ENCODE results near the gene SMG7.

The SMG7 gene

GRCh38 chr1:183584147-183584546 is 111.8 kb downstream of the SMG7 start:
- no peak for DNase-seq (ENCODE audit: low read depth)
- H3K4me3 ChIP-seq (ENCODE audit: low read length), result no peak overlapping the region
- TF ChIP-seq, protein P1, sequence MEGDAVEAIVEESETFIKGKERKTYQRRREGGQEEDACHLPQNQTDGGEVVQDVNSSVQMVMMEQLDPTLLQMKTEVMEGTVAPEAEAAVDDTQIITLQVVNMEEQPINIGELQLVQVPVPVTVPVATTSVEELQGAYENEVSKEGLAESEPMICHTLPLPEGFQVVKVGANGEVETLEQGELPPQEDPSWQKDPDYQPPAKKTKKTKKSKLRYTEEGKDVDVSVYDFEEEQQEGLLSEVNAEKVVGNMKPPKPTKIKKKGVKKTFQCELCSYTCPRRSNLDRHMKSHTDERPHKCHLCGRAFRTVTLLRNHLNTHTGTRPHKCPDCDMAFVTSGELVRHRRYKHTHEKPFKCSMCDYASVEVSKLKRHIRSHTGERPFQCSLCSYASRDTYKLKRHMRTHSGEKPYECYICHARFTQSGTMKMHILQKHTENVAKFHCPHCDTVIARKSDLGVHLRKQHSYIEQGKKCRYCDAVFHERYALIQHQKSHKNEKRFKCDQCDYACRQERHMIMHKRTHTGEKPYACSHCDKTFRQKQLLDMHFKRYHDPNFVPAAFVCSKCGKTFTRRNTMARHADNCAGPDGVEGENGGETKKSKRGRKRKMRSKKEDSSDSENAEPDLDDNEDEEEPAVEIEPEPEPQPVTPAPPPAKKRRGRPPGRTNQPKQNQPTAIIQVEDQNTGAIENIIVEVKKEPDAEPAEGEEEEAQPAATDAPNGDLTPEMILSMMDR (conservative IDR thresholded peaks at IDR 0.05; ENCODE audit: low read depth, low read length), result no peak

DNA sequence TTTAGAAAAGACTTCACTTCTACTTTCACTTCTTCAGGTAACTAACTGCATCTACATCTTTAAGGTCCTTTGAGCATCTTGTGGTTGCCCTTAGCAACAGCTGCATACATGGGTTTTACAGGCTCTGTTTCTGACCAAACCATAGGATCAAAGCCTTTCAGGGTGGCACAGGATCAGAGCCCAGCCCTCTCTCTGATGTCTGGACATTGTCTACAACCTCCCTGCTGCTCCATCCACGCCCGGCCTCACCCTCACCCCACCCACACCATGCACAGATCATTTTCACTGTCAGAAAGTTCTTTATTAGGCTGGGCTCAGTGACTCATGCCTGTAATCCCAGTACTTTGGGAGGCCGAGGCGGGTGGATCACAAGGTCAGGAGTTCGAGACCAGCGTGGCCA is 112.7 kb downstream of the SMG7 start:
- DNase-seq (ENCODE audit: low read depth), result no peak
- H3K4me3 ChIP-seq (ENCODE audit: low read length), result no peak overlapping the region
- TF ChIP-seq, protein P1 (conservative IDR thresholded peaks at IDR 0.05; ENCODE audit: low read depth, low read length), result no peak

DNA sequence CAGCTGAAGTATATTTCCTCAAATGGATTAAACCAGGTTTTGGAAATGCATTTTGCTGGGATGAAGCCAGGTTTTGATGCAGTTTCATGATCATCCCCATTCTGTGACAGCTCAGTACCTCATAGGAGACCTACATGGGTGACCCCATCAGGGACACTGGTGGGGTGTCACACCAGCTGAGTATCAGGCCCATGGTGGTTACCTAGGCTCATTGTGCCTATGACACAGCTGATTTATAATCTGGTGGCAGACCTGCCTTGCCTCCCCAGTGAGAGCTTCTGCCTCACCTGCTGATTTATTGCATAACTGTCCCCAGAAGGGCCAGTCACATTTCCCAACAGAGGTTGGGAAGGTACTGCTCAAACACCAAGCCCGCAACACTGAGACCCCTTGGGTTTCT is 114.2 kb downstream of the SMG7 start:
- no peak for DNase-seq (ENCODE audit: low read depth)
- TF ChIP-seq, protein P1 (conservative IDR thresholded peaks at IDR 0.05; ENCODE audit: low read depth, low read length), result no peak
- H3K4me3 ChIP-seq (ENCODE audit: low read length), result no peak overlapping the region

- TF ChIP-seq, protein P1 (conservative IDR thresholded peaks at IDR 0.05; ENCODE audit: low read depth, low read length), result no peak
- DNase-seq (ENCODE audit: low read depth), result no peak
- H3K4me3 ChIP-seq (ENCODE audit: low read length), result no peak overlapping the region
Measured at GRCh38 chr1:183586926-183587325, 114.6 kb downstream of the SMG7 start.

DNA sequence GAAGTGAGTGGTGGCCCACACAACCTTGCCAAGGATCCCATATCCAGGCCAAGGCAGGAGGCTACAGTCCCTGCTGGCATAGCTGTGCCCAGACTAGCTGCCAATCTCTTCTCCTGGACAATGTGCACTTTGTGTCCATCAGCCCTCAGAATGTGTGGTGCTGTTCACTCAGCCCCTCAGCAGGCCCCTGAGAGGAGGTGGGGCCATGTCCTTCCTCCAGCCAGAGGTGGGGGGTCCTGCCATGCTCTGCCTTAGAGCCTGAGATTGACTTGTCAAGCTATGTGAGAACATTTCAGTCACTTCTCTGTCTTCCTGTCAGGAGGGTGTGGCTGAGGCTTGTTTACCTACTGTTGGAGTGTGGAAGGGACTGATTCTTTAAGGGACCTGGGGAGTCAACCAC is 116.5 kb downstream of the SMG7 start:
- no peak overlapping the region for H3K4me3 ChIP-seq (ENCODE audit: low read length)
- TF ChIP-seq, protein P1 (conservative IDR thresholded peaks at IDR 0.05; ENCODE audit: low read depth, low read length), result no peak
- DNase-seq (ENCODE audit: low read depth), result no peak

DNA sequence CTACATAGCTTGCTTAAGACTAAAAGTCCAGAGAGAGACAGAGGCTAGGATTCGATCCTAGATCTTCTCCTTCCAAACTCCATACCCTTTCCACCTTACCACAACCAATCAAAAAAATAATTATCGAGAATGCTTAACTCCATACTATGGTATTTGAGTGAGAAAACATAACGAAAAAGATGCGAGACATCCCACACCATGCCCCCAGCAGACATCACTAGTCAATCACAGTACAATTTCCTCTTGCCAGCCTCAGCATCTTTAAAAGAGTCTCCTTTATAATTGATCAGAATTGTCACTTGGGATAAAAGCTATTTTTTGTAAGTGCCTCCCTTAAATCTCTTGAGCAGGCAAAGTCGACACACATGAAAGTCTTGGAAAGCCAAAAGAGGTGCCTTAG is 117.1 kb downstream of the SMG7 start:
- no peak overlapping the region for H3K4me3 ChIP-seq (ENCODE audit: low read length)
- TF ChIP-seq, protein P1 (conservative IDR thresholded peaks at IDR 0.05; ENCODE audit: low read depth, low read length), result no peak
- DNase-seq (ENCODE audit: low read depth), result no peak

DNA sequence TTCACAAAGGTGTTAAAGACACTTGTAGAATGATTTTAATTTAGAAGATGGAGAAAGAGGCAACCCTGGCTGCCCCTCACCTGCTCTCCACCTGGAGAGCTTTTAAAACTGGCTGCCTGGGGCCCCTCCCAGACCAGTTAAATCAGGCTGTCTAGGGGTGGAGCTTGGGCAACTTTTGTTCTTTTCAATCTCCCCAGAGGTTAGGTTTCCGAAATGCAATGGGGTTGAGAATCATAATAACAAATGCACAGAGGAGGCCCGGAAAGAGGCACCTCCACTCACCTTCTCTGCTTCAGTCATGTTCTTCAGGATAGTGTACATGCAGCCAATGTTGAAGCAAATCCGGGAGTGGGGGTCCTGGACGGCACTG is 117.6 kb downstream of the SMG7 start:
- TF ChIP-seq, protein P1 (conservative IDR thresholded peaks at IDR 0.05; ENCODE audit: low read depth, low read length), result no peak
- H3K4me3 ChIP-seq (ENCODE audit: low read length), result no peak overlapping the region
- DNase-seq (ENCODE audit: low read depth), result no peak
